ENCODE results near the gene ZFP36. TPM values are rescaled to one million over a fixed set of nuclear protein-coding genes. Genes with fewer than 3 reads are reported as not detected.

The ZFP36 gene
- total and polyA plus RNA-seq, 2 of the 8 experiments (the other 6 are each of a cell fraction or from before 2014, with no cell fraction given): 4.0 to 10.9 TPM

- TF ChIP-seq POU5F1 (IDR thresholded peaks at IDR 0.05; ENCODE audit: low read depth, low read length): no peak
- TF ChIP-seq NRF1 (IDR thresholded peaks at IDR 0.05; ENCODE audit: low read depth, low read length): no peak
- no peak for TF ChIP-seq RFX5 (IDR thresholded peaks at IDR 0.05; ENCODE audit: borderline replicate concordance, low read depth, low read length)
- no peak for TF ChIP-seq RBBP5 (IDR thresholded peaks at IDR 0.05; ENCODE audit: borderline replicate concordance, low read depth, low read length)
- TF ChIP-seq TBP (IDR thresholded peaks at IDR 0.05; ENCODE audit: low read depth, low read length): no peak
- no peak for TF ChIP-seq ASH2L (IDR thresholded peaks at IDR 0.05; ENCODE audit: low read length)
- TF ChIP-seq E2F6 (IDR thresholded peaks at IDR 0.05): no peak
- TF ChIP-seq TCF12 (IDR thresholded peaks at IDR 0.05; ENCODE audit: low read depth, low read length): no peak
- peak; percentile 90 to 91 for TF ChIP-seq RAD21 (IDR thresholded peaks at IDR 0.05 in 1 of 2, conservative IDR thresholded peaks at IDR 0.05 in 1 of 2; ENCODE audit: low read depth in 2 of 2, low read length in 2 of 2)
- TF ChIP-seq KDM4A (IDR thresholded peaks at IDR 0.05; ENCODE audit: low read depth, low read length, severe bottlenecking): no peak
- TF ChIP-seq CBX8 (IDR thresholded peaks at IDR 0.05; ENCODE audit: borderline replicate concordance, low read depth, low read length): no peak
- no peak for TF ChIP-seq MAFK (IDR thresholded peaks at IDR 0.05; ENCODE audit: low read depth, low read length)
- TF ChIP-seq POLR2AphosphoS5 (IDR thresholded peaks at IDR 0.05; ENCODE audit: low read depth, low read length): no peak
- TF ChIP-seq CTCF (IDR thresholded peaks at IDR 0.05; ENCODE audit: control extremely low read depth in 1 of 3, insufficient read depth in 1 of 3, low read depth in 1 of 3, low read length in 3 of 3): peak; percentile 84 to 91 (median 86)
- TF ChIP-seq EGR1 (IDR thresholded peaks at IDR 0.05; ENCODE audit: borderline replicate concordance, low read depth, low read length): no peak
- TF ChIP-seq SIN3A (conservative IDR thresholded peaks at IDR 0.05 in 1 of 2, IDR thresholded peaks at IDR 0.05 in 1 of 2; ENCODE audit: low read depth in 1 of 2, low read length in 2 of 2): peak; percentile 36 to 52; a peak in 1 of 4 replicates
- TF ChIP-seq ATF3 (IDR thresholded peaks at IDR 0.05; ENCODE audit: insufficient read depth, low read depth, low read length): no peak
- no peak for TF ChIP-seq KDM1A (IDR thresholded peaks at IDR 0.05; ENCODE audit: borderline replicate concordance, low read length)
- TF ChIP-seq USF2 (IDR thresholded peaks at IDR 0.05; ENCODE audit: low read length): no peak
- TF ChIP-seq SRF (IDR thresholded peaks at IDR 0.05; ENCODE audit: low read depth, low read length): no peak
- no peak for TF ChIP-seq EZH2 (IDR thresholded peaks at IDR 0.05; ENCODE audit: low read depth, low read length, severe bottlenecking)
Measured at GRCh38 chr19:39411832-39412099, 5.1 kb downstream of the ZFP36 start (continued).

Data from H1 (cell line).